Measurements from ENCODE around the gene DMTF1. TPM values are rescaled to one million over a fixed set of nuclear protein-coding genes. Genes with fewer than 3 reads are reported as not detected.

The DMTF1 gene
- polyA plus RNA-seq, 1 donor (not counting 4 experiments of a cell fraction or from before 2014, with no cell fraction given): 98.4 TPM

DNA sequence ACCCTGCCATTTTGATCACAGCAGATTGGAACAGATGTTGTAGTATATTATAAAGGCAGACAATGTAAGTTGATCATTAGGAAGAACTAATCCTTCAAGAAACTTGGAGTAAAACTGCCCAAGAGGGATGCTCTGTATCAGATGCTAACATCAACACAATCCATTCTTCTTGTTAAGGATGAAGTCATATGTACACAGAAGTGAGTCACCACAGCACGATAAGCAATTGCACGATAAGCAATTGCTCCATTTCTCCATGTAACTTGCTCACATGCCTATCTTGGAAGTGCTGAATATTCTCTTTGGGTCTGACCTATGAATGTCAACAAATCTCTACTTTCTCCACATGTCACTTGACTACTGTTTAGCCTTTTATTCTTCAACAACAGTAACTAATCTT is 41.5 kb upstream of the DMTF1 start:
- H3K27ac ChIP-seq (ENCODE audit: control insufficient read depth, insufficient read depth, low read length): no peak overlapping the region
- no peaks in the 10 kb centered on the region for H3K36me3 ChIP-seq (ENCODE audit: control insufficient read depth in 2 of 2, extremely low read depth in 1 of 2, insufficient read depth in 2 of 2, low read length in 2 of 2)
- FAIRE-seq (no peak), DNase-seq (ENCODE audit: low read depth, low spot score) (no peak)
- no peak overlapping the region for H3K4me2 ChIP-seq (ENCODE audit: control insufficient read depth, extremely low read depth, insufficient read depth, low read depth, low read length)
- no peak overlapping the region for H3K4me3 ChIP-seq (ENCODE audit: control insufficient read depth in 2 of 3, extremely low read depth in 1 of 3, insufficient read depth in 2 of 3, low read depth in 1 of 3, low read length in 3 of 3)
- no peaks in the 10 kb centered on the region for H3K4me1 ChIP-seq (ENCODE audit: control insufficient read depth, extremely low read depth, insufficient read depth, low read length)
- no peaks in the 10 kb centered on the region for H3K9me3 ChIP-seq (ENCODE audit: control insufficient read depth, low read depth, low read length)
- H3K79me2 ChIP-seq (ENCODE audit: control insufficient read depth, insufficient read depth, low read length): no peaks in the 10 kb centered on the region
- H3K9me1 ChIP-seq (ENCODE audit: control insufficient read depth, extremely low read depth, insufficient read depth, low read length): no peaks in the 10 kb centered on the region
- dilution Hi-C loops (cut with MboI; ENCODE audit: extremely low pct_ligation_motif_present, low sequenced_read_pairs): no loop called here
- TF ChIP-seq, protein P1, sequence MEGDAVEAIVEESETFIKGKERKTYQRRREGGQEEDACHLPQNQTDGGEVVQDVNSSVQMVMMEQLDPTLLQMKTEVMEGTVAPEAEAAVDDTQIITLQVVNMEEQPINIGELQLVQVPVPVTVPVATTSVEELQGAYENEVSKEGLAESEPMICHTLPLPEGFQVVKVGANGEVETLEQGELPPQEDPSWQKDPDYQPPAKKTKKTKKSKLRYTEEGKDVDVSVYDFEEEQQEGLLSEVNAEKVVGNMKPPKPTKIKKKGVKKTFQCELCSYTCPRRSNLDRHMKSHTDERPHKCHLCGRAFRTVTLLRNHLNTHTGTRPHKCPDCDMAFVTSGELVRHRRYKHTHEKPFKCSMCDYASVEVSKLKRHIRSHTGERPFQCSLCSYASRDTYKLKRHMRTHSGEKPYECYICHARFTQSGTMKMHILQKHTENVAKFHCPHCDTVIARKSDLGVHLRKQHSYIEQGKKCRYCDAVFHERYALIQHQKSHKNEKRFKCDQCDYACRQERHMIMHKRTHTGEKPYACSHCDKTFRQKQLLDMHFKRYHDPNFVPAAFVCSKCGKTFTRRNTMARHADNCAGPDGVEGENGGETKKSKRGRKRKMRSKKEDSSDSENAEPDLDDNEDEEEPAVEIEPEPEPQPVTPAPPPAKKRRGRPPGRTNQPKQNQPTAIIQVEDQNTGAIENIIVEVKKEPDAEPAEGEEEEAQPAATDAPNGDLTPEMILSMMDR (optimal IDR thresholded peaks at IDR 0.05 in 1 of 3, IDR thresholded peaks at IDR 0.05 in 1 of 3, conservative IDR thresholded peaks at IDR 0.05 in 1 of 3; ENCODE audit: extremely low read depth in 1 of 3, insufficient read depth in 2 of 3, low read length in 3 of 3): no peak
- no peak for TF ChIP-seq EZH2 (IDR thresholded peaks at IDR 0.05; ENCODE audit: low read length)
- H3K27me3 ChIP-seq (ENCODE audit: control insufficient read depth, extremely low read depth, insufficient read depth, low read length): no peaks in the 10 kb centered on the region
- no peak overlapping the region for H3K9ac ChIP-seq (ENCODE audit: control insufficient read depth, extremely low read depth, insufficient read depth, low read length)
- H4K20me1 ChIP-seq (ENCODE audit: control insufficient read depth, extremely low read depth, insufficient read depth, low read length): no peaks in the 10 kb centered on the region
- H2AFZ ChIP-seq (ENCODE audit: control insufficient read depth, low read length): no peak overlapping the region

DNA sequence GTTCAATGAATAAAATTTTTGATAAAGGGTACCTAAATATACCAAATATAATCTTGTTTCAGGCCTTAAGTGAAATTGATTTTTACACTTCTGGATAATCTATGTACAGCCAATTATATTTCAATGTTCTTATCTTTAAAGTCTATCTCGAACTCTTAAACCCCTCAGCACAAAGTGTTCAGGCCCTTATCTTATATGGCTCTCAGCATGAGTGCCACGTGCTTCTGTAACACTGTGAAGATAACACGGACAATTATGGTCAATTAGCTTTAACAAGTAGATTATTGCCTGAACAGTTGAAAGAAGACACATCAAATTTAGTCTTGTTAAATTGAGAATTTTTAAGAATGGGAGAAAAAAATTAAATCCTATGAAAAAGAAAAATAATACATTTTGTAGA is 40.4 kb upstream of the DMTF1 start:
- DNase-seq (ENCODE audit: low read depth, low spot score) (no peak), FAIRE-seq (no peak)
- Histone ChIP-seq H3K9me3 (ENCODE audit: control insufficient read depth, low read depth, low read length) (no peaks in the 10 kb centered on the region), H3K79me2 (ENCODE audit: control insufficient read depth, insufficient read depth, low read length) (no peaks in the 10 kb centered on the region), H3K9me1 (ENCODE audit: control insufficient read depth, extremely low read depth, insufficient read depth, low read length) (no peaks in the 10 kb centered on the region), H4K20me1 (ENCODE audit: control insufficient read depth, extremely low read depth, insufficient read depth, low read length) (no peaks in the 10 kb centered on the region), H3K4me3 (ENCODE audit: control insufficient read depth in 2 of 3, extremely low read depth in 1 of 3, insufficient read depth in 2 of 3, low read depth in 1 of 3, low read length in 3 of 3) (no peak overlapping the region), H2AFZ (ENCODE audit: control insufficient read depth, low read length) (no peak overlapping the region), H3K4me1 (ENCODE audit: control insufficient read depth, extremely low read depth, insufficient read depth, low read length) (no peaks in the 10 kb centered on the region), H3K9ac (ENCODE audit: control insufficient read depth, extremely low read depth, insufficient read depth, low read length) (no peak overlapping the region), H3K27ac (ENCODE audit: control insufficient read depth, insufficient read depth, low read length) (no peak overlapping the region), H3K4me2 (ENCODE audit: control insufficient read depth, extremely low read depth, insufficient read depth, low read depth, low read length) (no peak overlapping the region), H3K27me3 (ENCODE audit: control insufficient read depth, extremely low read depth, insufficient read depth, low read length) (no peaks in the 10 kb centered on the region), H3K36me3 (ENCODE audit: control insufficient read depth in 2 of 2, extremely low read depth in 1 of 2, insufficient read depth in 2 of 2, low read length in 2 of 2) (no peaks in the 10 kb centered on the region)
- dilution Hi-C loops (cut with MboI; ENCODE audit: extremely low pct_ligation_motif_present, low sequenced_read_pairs): no loop called here
- no peak for TF ChIP-seq EZH2 (IDR thresholded peaks at IDR 0.05; ENCODE audit: low read length)
- TF ChIP-seq, protein P1 (optimal IDR thresholded peaks at IDR 0.05 in 1 of 3, IDR thresholded peaks at IDR 0.05 in 1 of 3, conservative IDR thresholded peaks at IDR 0.05 in 1 of 3; ENCODE audit: extremely low read depth in 1 of 3, insufficient read depth in 2 of 3, low read length in 3 of 3): no peak
